Upper lobe of left lung (tissue), 4 donors: ENCODE results near the gene MTFR1L.

Source experiments
- CTCF ChIP-seq, 6 experiments: fragments of 450-650 bp in 4 of 6; fragments of 200-600 bp in 2 of 6; sonication (generic) in 2 of 6; IDR thresholded peaks; one replicate each; pipeline ENCODE4 v1.5.1; 2016 to 2019; ENCODE audit warnings: antibody characterized with exemption in 6 of 6
- POLR2A ChIP-seq, 4 donors: fragments of 450-650 bp; IDR thresholded peaks; one replicate each; pipeline ENCODE4 v1.5.1; 2016 to 2017; ENCODE audit warnings: antibody characterized with exemption in 4 of 4, mild to moderate bottlenecking in 2 of 4

DNA sequence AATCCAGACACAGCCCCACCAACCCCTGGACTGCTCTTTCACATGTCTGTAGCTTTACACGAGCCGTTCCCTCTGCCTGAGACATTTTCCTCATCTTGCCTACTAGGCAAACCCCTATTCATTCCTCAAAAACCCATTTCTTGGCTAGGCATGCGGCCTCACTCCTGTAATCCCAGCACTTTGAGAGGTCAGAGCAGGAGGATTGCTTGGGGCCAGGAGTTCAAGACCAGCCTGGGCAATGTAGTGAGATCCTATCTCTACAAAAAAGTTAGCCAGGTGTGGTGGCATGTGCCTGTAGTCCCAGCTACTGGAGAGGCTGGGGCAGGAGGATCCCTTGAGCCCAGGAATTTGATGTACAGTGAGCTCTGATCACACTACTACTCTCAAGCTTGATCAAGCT lies 44.7 kb downstream of the MTFR1L start:
- no peak for TF ChIP-seq CTCF (IDR thresholded peaks at IDR 0.05)
- TF ChIP-seq POLR2A (IDR thresholded peaks at IDR 0.05), result no peak
